GM18498 (cell line): ENCODE results near the gene DPCD.
"Not testable (repeated sequence)": the region's sequence is repeated elsewhere in the genome, so short reads cannot be mapped to it uniquely, and the experiment has no call there.

Experiments used
- ATAC-seq: cut with Tn5 transposase; IDR thresholded peaks from one replicate; pipeline ENCODE4 v1.9.1; 2021; ENCODE audit warnings: mild to moderate bottlenecking, moderate library complexity; ENCODE audit not compliant: unreplicated experiment

Gene DPCD

GRCh38 chr10:101580486-101581399 lies 7.4 kb upstream of the DPCD start:
- no peak for ATAC-seq

GRCh38 chr10:101585841-101586240 lies 2.3 kb upstream of the DPCD start:
- ATAC-seq = no peak

DNA sequence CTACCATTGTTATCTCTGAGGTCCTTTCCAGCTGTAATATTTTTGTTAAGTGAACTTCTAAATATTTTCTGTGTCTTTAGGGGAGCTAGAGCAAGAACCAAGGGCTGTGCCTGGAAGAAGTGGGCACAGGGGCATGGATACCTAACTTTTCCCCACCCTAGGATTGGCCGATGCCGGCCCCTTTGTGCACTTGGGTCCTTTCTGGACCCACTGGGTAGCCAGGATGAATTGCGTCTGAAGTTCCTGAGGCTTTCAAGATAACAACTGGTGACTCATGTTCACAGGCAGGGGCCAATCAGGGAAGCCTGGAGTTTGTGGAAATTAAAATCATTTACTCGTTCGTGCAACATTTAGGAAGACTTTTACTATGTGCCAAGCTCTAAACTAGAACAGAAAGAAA lies 758 bp downstream of the DPCD start:
- no peak for ATAC-seq

DNA sequence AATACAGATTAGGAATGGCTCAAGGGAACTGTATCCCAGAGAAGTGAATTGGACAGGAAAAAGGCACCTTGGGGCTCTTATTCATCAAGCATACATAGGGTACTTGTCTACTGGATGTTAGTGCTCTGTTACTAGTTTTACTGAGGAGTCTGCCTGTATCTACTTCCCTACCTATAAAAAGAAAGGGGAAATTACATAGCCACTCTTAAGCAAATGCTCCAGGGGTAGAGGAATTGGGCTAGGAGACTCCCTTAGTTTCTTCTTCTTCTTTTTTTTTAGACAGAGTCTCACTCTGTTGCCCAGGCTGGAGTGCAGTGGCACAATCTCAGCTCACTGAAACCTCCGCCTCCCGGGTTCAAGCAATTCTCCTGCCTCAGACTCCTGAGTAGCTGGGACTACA lies 5.2 kb downstream of the DPCD start:
- not testable (repeated sequence) for ATAC-seq

- ATAC-seq = no peak
These were observed 7.7 kb downstream of the DPCD start for GRCh38 chr10:101595591-101596433.

GRCh38 chr10:101597091-101597900 lies 9.2 kb downstream of the DPCD start:
- no peak for ATAC-seq

DNA sequence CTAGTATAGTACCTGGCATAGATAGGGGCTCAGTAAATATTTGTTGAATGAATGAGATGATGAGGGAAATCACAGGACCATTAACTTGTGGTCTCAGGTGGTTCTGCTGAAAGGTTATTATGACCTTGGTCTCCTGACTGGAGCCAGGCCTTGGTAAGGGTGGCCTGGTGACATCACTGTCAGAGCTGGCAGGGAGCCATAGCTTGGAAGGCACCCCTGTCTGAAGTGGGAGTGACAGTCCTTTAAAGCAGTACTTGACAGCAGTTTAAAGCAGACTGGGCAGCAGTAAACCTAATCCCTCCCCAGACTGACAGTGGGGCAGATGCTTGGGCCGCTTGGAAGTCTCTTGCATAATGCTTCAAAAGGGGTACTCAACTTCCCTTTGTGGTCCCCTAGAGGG lies 13.4 kb downstream of the DPCD start:
- ATAC-seq = no peak

- ATAC-seq = no peak
These were observed 14.8 kb downstream of the DPCD start for GRCh38 chr10:101602761-101603398.

- no peak for ATAC-seq
These were observed 19.0 kb downstream of the DPCD start for GRCh38 chr10:101607124-101607523.

DNA sequence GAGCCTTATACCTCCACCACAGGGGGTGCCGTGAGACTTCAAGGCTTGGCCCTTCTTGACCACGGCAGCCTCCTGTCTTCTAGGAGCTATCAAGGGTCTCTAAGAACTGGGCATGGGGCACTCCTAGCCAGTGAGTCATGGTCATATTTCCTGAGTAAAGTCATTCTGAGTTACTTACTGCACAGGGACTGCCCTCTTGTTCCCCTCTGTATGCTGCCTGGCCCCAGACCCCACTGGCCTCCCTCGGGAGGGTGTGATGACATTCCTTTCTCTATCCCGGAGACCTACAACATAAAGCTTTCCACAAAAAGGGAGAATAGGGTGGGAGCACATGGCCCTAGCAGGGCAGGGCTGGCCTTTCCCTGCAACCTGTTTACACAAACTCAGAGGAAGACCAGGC lies 21.4 kb downstream of the DPCD start:
- no peak for ATAC-seq

DNA sequence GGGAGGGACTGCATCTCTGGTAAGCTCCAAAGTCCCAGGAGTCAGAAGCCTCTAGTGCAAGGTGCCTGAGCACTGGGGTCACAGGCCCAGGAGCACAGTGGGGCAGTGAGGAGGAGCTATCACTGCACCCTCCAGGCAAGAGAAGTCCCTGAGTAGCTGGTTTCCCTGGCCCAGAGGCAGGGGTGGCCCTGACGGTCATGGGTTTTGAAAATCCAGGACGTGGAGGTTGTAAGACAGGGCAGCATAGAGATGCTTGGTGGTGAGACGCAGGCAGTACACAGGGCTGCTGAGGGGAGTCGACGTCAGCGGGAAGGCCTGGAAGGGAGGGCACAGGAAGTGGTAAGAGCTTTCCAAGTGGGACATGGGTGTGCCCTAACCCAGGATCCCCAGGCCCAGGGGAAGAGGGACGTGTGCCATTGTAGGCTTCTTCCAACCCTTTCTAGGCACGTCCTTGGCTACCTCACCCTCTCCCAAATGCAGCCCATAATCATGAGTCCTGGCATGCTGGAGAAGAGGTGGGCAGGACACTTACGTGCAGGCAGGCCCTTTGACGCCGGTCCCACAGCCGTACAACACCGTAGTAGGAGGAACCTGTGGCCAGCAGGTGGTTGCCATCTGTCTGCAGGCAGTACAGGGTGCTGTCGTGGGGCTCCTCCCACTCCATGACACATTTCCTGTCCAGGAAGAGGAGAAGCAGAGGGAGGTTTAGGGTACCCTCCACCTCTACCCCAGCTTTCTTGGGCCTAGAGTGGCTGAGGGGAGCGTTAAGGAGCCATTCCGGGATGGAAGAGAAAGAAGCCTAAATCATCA lies 23.2 kb downstream of the DPCD start:
- ATAC-seq = no peak

DNA sequence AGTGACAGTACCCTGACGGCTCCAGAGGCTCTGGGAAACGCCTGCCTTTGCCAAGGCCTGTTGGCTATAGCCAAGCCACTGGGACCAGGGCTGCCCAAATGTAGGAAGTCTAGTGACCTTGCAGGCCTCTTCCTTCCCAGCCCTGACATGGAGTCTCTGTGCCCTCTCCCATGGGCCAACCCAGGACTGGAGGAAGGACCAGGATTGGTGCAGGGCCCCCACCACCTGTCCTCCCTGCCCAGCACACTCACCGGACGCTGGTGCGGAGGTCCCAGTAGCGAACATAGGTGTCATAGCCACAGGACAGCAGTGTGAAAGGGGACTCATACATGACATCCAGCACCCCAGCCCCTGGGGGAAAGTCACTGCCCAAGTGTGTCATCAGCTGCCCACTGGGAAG lies 24.0 kb downstream of the DPCD start:
- ATAC-seq = no peak

DNA sequence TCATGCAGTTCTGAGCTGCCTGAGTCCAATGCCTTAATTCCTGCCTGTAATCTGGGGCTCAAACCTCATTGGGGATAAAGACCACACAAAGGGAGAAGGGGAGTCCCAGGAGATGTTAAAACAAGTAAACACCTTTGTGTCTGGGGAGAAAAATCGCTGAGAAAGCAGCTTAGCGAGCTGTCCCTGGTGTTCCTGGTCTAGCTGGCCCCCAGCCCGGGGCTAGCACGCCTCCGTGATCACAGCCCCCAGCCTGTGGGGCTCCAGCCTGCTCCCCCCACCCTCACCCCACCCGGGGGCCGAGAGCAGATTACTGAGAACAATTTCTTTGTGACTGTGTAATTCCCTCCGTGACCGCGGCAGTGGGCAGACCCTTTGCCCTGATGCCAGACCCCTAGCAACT lies 24.8 kb downstream of the DPCD start:
- ATAC-seq = no peak

DNA sequence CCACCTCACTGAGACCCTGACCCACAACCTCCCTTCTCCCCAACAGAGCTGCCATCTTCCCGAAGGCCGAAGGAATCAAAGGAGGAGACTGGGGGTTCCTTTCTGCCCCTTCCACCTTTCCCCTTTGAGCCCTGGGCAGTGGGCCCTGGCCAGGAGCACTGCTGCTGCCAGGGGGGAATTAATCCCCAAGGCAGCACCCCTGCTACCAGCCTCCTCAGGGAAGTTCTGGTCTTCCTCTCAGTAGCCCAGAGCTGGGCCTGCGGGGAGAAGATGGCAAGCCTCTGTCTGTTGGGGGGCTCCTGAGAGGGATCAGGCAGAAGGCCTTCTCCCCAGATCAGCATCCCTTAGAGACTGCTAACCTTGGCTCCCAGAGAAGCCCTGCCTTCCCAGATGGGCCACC lies 25.5 kb downstream of the DPCD start:
- no peak for ATAC-seq

DNA sequence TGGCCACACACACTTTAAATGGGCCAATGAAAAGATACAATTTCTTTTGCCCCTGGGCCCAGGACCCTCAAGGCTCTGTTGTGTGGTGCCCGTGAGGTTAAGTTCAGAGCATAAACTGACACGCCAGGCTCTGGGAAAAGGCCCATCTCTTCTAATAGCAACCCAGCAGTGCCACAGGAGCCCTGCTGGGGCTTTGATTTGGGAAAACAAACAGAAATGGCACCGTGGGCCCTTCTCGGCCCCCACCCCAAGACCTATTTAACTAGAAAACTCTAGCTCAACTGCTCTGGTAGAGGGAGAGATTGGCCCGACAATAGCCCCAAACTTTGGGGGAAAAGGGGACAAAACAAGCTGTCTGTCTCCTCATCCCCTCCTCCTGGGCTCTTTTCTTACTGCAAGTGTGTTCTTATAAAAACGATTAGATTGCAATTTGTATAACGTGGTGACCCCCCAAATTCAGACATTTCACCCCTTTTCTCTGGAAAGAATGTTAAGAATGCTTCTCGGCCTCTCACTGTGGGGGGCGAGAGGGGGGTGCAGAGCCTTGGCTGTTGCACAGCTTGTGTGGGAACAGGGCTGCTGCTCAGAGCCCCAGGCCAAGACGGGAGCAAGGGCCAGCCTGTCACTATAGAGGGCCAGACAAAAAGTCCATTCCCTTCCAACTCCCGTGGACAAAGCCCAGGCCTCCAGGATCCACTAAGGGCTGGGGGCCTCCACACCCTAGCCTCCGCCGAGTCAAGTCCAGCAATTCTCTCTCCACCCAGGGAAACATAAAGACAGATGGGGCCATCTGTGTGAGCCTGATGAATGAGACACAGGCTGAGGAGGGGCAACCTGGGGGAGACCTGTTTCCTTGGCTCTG lies 26.8 kb downstream of the DPCD start:
- ATAC-seq = no peak

- no peak for ATAC-seq
These were observed 27.5 kb downstream of the DPCD start for GRCh38 chr10:101615525-101616116.

DNA sequence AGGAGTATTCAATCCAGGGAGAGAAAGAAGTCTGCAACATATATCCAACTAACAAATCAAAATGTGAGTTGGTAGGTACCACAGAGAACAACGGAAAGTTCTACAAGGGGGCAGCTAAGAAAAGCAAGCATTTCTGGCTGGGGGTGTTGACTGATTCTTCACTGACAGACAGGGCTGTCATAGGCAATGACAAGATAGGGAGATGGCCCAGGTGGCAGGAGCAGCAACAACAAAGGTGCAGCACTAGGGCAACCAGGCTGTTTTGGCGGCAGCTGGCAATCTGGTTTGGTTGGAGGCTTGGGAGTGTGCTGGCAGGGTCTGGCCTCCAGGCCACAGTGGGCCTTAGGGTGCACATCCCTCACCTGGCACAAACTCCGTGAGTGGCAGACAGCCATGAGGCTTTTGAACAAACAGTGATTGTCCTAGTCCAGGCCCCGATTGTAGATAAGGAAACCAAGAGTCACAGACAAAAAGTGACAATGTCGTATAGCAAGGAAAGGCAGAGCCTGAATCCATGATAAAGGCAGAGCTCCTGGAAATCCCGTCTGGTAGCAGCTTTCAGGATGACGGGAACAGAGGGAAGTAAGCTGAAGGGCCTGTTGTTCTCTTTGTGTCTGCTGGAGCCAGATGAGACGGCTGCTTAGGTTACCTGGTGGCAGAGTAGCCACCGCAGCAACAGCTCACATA lies 28.4 kb downstream of the DPCD start:
- no peak for ATAC-seq
